ENCODE results near the gene QSER1. TPM values are rescaled to one million over a fixed set of nuclear protein-coding genes. Genes with fewer than 3 reads are reported as not detected.
A peak's percentile ranks its signal among the peaks of the same experiment; 100 is the strongest.

Gene QSER1
- total RNA-seq, 1 donor, result 28.6 TPM

DNA sequence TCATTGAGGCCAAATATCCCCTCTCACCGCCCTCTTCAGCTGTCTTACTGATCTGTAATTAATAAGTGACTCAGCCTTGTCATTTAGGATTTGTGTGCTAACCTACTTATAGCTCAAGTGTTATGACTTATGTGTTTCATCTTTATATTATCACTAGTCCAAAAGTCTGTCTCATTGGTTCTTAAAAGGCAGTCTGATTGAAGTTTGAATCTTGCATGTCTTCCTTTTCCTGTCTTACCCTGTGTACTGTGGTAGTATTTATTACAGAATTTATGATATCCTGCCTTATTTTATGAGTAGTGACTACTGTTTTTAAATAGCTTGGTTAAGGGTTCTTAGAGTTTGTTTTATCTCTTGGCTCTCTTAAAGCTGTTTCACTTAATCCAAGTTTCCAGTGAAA is 129.3 kb downstream of the QSER1 start:
- Histone ChIP-seq H3K4me3 (ENCODE audit: insufficient read depth, low read length) (no peak overlapping the region), H3K27ac (ENCODE audit: low read depth, low read length) (no peak overlapping the region), H2AFZ (ENCODE audit: low read length) (no peak overlapping the region), H3K27me3 (ENCODE audit: insufficient read depth, low read length) (no peaks in the 10 kb centered on the region), H3K4me1 (ENCODE audit: insufficient read depth, low read length) (peaks cover 9% of the 10 kb centered on the region), H3K36me3 (ENCODE audit: insufficient read depth, low read length) (no peaks in the 10 kb centered on the region), H3K79me2 (ENCODE audit: insufficient read depth, low read length) (peaks cover 58% of the 10 kb centered on the region), H4K20me1 (ENCODE audit: insufficient read depth, low read length) (peaks cover 7% of the 10 kb centered on the region), H3K9me3 (ENCODE audit: low read depth, low read length) (no peaks in the 10 kb centered on the region), H3K4me2 (ENCODE audit: insufficient read depth, low read length) (no peak overlapping the region)
- TF ChIP-seq, protein P1, sequence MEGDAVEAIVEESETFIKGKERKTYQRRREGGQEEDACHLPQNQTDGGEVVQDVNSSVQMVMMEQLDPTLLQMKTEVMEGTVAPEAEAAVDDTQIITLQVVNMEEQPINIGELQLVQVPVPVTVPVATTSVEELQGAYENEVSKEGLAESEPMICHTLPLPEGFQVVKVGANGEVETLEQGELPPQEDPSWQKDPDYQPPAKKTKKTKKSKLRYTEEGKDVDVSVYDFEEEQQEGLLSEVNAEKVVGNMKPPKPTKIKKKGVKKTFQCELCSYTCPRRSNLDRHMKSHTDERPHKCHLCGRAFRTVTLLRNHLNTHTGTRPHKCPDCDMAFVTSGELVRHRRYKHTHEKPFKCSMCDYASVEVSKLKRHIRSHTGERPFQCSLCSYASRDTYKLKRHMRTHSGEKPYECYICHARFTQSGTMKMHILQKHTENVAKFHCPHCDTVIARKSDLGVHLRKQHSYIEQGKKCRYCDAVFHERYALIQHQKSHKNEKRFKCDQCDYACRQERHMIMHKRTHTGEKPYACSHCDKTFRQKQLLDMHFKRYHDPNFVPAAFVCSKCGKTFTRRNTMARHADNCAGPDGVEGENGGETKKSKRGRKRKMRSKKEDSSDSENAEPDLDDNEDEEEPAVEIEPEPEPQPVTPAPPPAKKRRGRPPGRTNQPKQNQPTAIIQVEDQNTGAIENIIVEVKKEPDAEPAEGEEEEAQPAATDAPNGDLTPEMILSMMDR (IDR thresholded peaks at IDR 0.05; ENCODE audit: extremely low read depth, low read depth, low read length), result no peak
- no peak for DNase-seq (ENCODE audit: insufficient read length, low spot score, missing footprints)

DNA sequence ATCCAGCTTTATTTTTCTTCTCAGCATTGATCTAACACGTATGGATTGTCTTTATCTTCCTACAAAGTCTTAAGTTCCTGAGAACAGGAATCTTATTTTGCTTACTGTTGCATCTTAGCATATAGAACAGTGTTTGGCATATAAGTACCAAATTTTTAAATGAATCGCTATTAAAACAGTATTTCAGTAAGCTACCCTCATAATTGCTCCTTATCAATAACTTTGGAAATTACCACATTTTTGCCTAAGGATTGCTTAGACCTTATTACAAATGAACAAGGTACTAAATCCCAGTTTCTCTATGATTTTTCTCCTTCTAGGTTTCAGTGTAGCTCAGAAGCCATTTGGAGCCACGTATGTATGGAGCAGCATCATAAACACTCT is 132.7 kb downstream of the QSER1 start:
- Histone ChIP-seq H3K4me3 (ENCODE audit: insufficient read depth, low read length) (no peak overlapping the region), H3K79me2 (ENCODE audit: insufficient read depth, low read length) (peaks cover 29% of the 10 kb centered on the region)

DNA sequence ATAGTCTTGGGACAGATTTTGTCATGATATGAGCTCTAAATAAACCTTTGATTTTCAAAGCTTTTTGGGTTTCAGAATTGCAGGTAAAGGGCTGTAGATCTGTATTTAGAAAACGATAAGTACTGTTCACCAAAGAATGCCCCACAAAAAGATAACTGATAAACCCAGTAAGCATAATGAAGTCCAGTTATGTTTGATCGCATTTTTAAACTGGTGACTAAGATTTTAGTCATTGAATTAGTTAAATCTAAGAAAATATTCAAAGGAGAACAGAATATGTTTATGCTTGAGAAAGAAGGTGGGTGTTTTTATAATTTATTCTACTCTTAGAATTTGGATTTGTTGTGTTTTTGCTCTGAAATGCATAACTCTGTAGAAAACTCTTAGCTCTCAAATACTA is 134.6 kb downstream of the QSER1 start:
- Histone ChIP-seq H3K9me3 (ENCODE audit: low read depth, low read length) (no peaks in the 10 kb centered on the region), H3K27ac (ENCODE audit: low read depth, low read length) (no peak overlapping the region), H3K36me3 (ENCODE audit: insufficient read depth, low read length) (peaks cover 9% of the 10 kb centered on the region), H3K79me2 (ENCODE audit: insufficient read depth, low read length) (peaks cover 12% of the 10 kb centered on the region), H3K4me2 (ENCODE audit: insufficient read depth, low read length) (peak overlapping the region; percentile 34), H3K27me3 (ENCODE audit: insufficient read depth, low read length) (no peaks in the 10 kb centered on the region), H3K4me3 (ENCODE audit: insufficient read depth, low read length) (no peak overlapping the region), H2AFZ (ENCODE audit: low read length) (no peak overlapping the region), H3K4me1 (ENCODE audit: insufficient read depth, low read length) (peaks cover 19% of the 10 kb centered on the region), H4K20me1 (ENCODE audit: insufficient read depth, low read length) (peaks cover 3% of the 10 kb centered on the region)
- TF ChIP-seq, protein P1 (IDR thresholded peaks at IDR 0.05; ENCODE audit: extremely low read depth, low read depth, low read length), result no peak
- DNase-seq (ENCODE audit: insufficient read length, low spot score, missing footprints), result no peak

More for the DNA sequence above, 132.7 kb downstream of the QSER1 start:
- Histone ChIP-seq H3K4me1 (ENCODE audit: insufficient read depth, low read length) (peaks cover 23% of the 10 kb centered on the region), H3K27me3 (ENCODE audit: insufficient read depth, low read length) (no peaks in the 10 kb centered on the region), H3K27ac (ENCODE audit: low read depth, low read length) (no peak overlapping the region), H4K20me1 (ENCODE audit: insufficient read depth, low read length) (peaks cover 7% of the 10 kb centered on the region), H3K36me3 (ENCODE audit: insufficient read depth, low read length) (no peaks in the 10 kb centered on the region), H3K4me2 (ENCODE audit: insufficient read depth, low read length) (no peak overlapping the region), H2AFZ (ENCODE audit: low read length) (no peak overlapping the region), H3K9me3 (ENCODE audit: low read depth, low read length) (no peaks in the 10 kb centered on the region)
- TF ChIP-seq, protein P1 (IDR thresholded peaks at IDR 0.05; ENCODE audit: extremely low read depth, low read depth, low read length), result no peak
- DNase-seq (ENCODE audit: insufficient read length, low spot score, missing footprints), result no peak

DNA sequence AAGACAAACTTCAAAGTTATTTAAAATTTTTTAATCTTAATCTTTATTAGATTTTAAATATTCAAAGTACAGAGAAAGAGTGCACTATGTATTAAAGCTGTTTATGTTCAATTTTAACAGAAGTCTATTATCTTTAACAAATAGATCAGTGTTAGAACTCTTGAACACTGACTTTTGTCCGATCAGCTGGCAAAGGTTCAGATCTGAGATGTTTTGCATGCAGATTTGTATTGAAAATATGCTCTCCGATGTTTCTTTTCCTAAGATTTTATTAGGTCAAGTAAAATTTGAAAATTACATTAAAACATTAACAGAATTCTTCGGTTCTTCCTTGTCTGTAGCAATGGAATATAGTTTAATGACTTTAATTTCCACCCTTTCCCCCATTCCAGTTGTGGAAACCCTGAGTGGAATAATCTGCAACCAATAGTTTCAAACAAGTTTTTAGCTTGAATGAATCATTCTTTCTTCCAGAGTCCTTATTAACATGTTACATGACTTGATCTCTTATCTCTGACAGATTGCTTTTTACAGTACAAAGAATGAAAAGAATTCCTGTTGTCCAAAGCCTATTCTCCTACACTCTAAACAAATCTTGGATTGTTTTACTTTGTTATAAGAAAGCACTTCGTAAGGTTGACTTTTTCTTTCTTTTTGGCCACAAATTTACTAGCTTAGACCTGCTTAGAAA is 135.4 kb downstream of the QSER1 start:
- Histone ChIP-seq H3K9me3 (ENCODE audit: low read depth, low read length) (no peaks in the 10 kb centered on the region), H4K20me1 (ENCODE audit: insufficient read depth, low read length) (peaks cover 3% of the 10 kb centered on the region), H3K4me2 (ENCODE audit: insufficient read depth, low read length) (peak overlapping the region; percentile 34), H3K79me2 (ENCODE audit: insufficient read depth, low read length) (peaks cover 12% of the 10 kb centered on the region), H3K27me3 (ENCODE audit: insufficient read depth, low read length) (no peaks in the 10 kb centered on the region), H2AFZ (ENCODE audit: low read length) (no peak overlapping the region), H3K27ac (ENCODE audit: low read depth, low read length) (no peak overlapping the region), H3K4me3 (ENCODE audit: insufficient read depth, low read length) (no peak overlapping the region), H3K36me3 (ENCODE audit: insufficient read depth, low read length) (peaks cover 9% of the 10 kb centered on the region), H3K4me1 (ENCODE audit: insufficient read depth, low read length) (peaks cover 19% of the 10 kb centered on the region)
- DNase-seq (ENCODE audit: insufficient read length, low spot score, missing footprints), result no peak
- TF ChIP-seq, protein P1 (IDR thresholded peaks at IDR 0.05; ENCODE audit: extremely low read depth, low read depth, low read length), result no peak

All from osteoblast (primary cell).